GM23338 (cell line): Measurements from ENCODE around the gene CYP3A7. TPM values are rescaled to one million over a fixed set of nuclear protein-coding genes. Genes with fewer than 3 reads are reported as not detected.

Experiments used
- ATAC-seq: fragments of 200-7000 bp; cut with Tn5 transposase; 3 replicates; pipeline ENCODE4 v1.9.1; 2020
- DNase-seq: peaks from one replicate; pipeline ENCODE4 v3.0.0-alpha.2; 2015; ENCODE audit warnings: low spot score
- H2AFZ ChIP-seq: fragments of 200-600 bp; sonication (generic); 2 replicates; pipeline ENCODE4 v1.8.0; 2016; ENCODE audit warnings: antibody characterized with exemption, mild to moderate bottlenecking, moderate library complexity
- H3F3A ChIP-seq: fragments of 200-600 bp; sonication (generic); replicated peaks from 2 replicates; pipeline ENCODE4 v1.8.0; 2017; ENCODE audit warnings: antibody characterized with exemption, mixed run types, low read depth
- H3K27ac ChIP-seq: fragments of 200-600 bp; sonication (generic); 2 replicates; pipeline ENCODE4 v1.6.1; 2016; ENCODE audit warnings: low read depth
- H3K27me3 ChIP-seq: fragments of 200-600 bp; sonication (generic); 2 replicates; pipeline ENCODE4 v1.8.0; 2016; ENCODE audit warnings: mild to moderate bottlenecking, mixed run types, moderate library complexity; ENCODE audit not compliant: insufficient read depth
- H3K36me3 ChIP-seq: fragments of 200-600 bp; sonication (generic); 2 replicates; pipeline ENCODE4 v1.8.0; 2016; ENCODE audit warnings: mild to moderate bottlenecking; ENCODE audit not compliant: insufficient read depth
- H3K4me1 ChIP-seq: fragments of 200-600 bp; sonication (generic); 2 replicates; pipeline ENCODE4 v1.8.0; 2016; ENCODE audit warnings: mild to moderate bottlenecking, moderate library complexity; ENCODE audit not compliant: insufficient read depth
- H3K4me2 ChIP-seq: fragments of 200-600 bp; sonication (generic); 2 replicates; pipeline ENCODE4 v1.7.1; 2017; ENCODE audit warnings: mixed run types
- H3K4me3 ChIP-seq: fragments of 200-600 bp; sonication (generic); 2 replicates; pipeline ENCODE4 v1.6.1; 2016; ENCODE audit warnings: mixed run types
- H3K79me2 ChIP-seq: fragments of 200-600 bp; sonication (generic); replicated peaks from 2 replicates; pipeline ENCODE4 v1.8.0; 2017; ENCODE audit warnings: mild to moderate bottlenecking; ENCODE audit not compliant: insufficient read depth
- H3K9me2 ChIP-seq: fragments of 200-600 bp; sonication (generic); 2 replicates; pipeline ENCODE4 v1.8.0; 2017; ENCODE audit not compliant: insufficient read depth
- H4K20me1 ChIP-seq: fragments of 200-600 bp; sonication (generic); replicated peaks from 2 replicates; pipeline ENCODE4 v1.8.0; 2017; ENCODE audit warnings: mild to moderate bottlenecking; ENCODE audit not compliant: insufficient read depth
- H3K27ac Mint-ChIP-seq: 2 replicates; pipeline ENCODE4 v1.8.0; 2020; ENCODE audit warnings: inconsistent platforms, mild to moderate bottlenecking, moderate library complexity, mixed read lengths
- H3K27me3 Mint-ChIP-seq: 3 replicates; pipeline ENCODE4 v1.8.0; 2022; ENCODE audit warnings: low read depth, mild to moderate bottlenecking, moderate library complexity, mixed read lengths, inconsistent platforms; ENCODE audit not compliant: insufficient read depth, poor library complexity
- H3K36me3 Mint-ChIP-seq: 3 replicates; pipeline ENCODE4 v1.8.0; 2021; ENCODE audit warnings: low read depth, mild to moderate bottlenecking, inconsistent platforms, moderate library complexity, mixed read lengths
- H3K4me1 Mint-ChIP-seq: 3 replicates; pipeline ENCODE4 v1.8.0; 2020; ENCODE audit warnings: mild to moderate bottlenecking, inconsistent platforms, mixed read lengths
- H3K4me3 Mint-ChIP-seq: 3 replicates; pipeline ENCODE4 v1.8.0; 2021; ENCODE audit warnings: moderate library complexity, mild to moderate bottlenecking, inconsistent platforms, mixed read lengths
- H3K9me3 Mint-ChIP-seq: 3 replicates; pipeline ENCODE4 v1.8.0; 2020; ENCODE audit warnings: moderate library complexity, mild to moderate bottlenecking, inconsistent platforms, mixed read lengths
- CREB1 ChIP-seq: fragments of 250-450 bp; sonication (Bioruptor Pico); IDR thresholded peaks from 2 replicates; pipeline ENCODE4 v1.5.0; 2020; ENCODE audit warnings: low read depth, mild to moderate bottlenecking, moderate library complexity
- CTCF ChIP-seq, 2 experiments: fragments of 200-600 bp in 1 of 2; sonication (generic) in 1 of 2; conservative IDR thresholded peaks; 2 replicates each; pipeline versions ENCODE4 v1.5.1 to v1.6.1; 2016 to 2017; ENCODE audit warnings: antibody characterized with exemption in 2 of 2, low read depth in 2 of 2, mild to moderate bottlenecking in 2 of 2, moderate library complexity in 1 of 2
- ETS1 ChIP-seq: IDR thresholded peaks from 2 replicates; pipeline ENCODE4 v1.6.1; 2016; ENCODE audit warnings: antibody characterized with exemption
- EZH2 ChIP-seq: fragments of 200-600 bp; sonication (generic); IDR thresholded peaks from one replicate; pipeline ENCODE4 v1.8.0; 2017; ENCODE audit warnings: antibody characterized with exemption, mild to moderate bottlenecking, low read depth; ENCODE audit not compliant: unreplicated experiment
- EZH2phosphoT487 ChIP-seq: fragments of 200-600 bp; sonication (generic); IDR thresholded peaks from one replicate; pipeline ENCODE4 v1.8.1; 2018; ENCODE audit warnings: antibody characterized with exemption; ENCODE audit not compliant: unreplicated experiment
- JUNB ChIP-seq: IDR thresholded peaks from one replicate; pipeline ENCODE4 v1.6.1; 2016; ENCODE audit warnings: antibody characterized with exemption; ENCODE audit not compliant: unreplicated experiment
- NANOG ChIP-seq: IDR thresholded peaks from 2 replicates; pipeline ENCODE4 v1.6.1; 2016; ENCODE audit warnings: antibody characterized with exemption, borderline replicate concordance
- POLR2AphosphoS5 ChIP-seq: IDR thresholded peaks from 2 replicates; pipeline ENCODE4 v1.6.1; 2016; ENCODE audit warnings: antibody characterized with exemption, low read depth
- REST ChIP-seq: IDR thresholded peaks from one replicate; pipeline ENCODE4 v1.6.1; 2018; ENCODE audit warnings: antibody characterized with exemption; ENCODE audit not compliant: unreplicated experiment
- STAT1 ChIP-seq: IDR thresholded peaks from one replicate; pipeline ENCODE4 v1.6.1; 2016; ENCODE audit warnings: antibody characterized with exemption; ENCODE audit not compliant: unreplicated experiment
- ZNF114 ChIP-seq: fragments of 250-450 bp; sonication (Bioruptor Pico); IDR thresholded peaks from 2 replicates; pipeline ENCODE4 v1.5.0; 2020; ENCODE audit warnings: mild to moderate bottlenecking, moderate library complexity
- ZNF331 ChIP-seq: fragments of 250-450 bp; sonication (Bioruptor Pico); IDR thresholded peaks from 2 replicates; pipeline ENCODE4 v1.5.0; 2020; ENCODE audit warnings: low read depth, mild to moderate bottlenecking, moderate library complexity
- ZNF462 ChIP-seq: fragments of 250-450 bp; sonication (Bioruptor Pico); IDR thresholded peaks from 2 replicates; pipeline ENCODE4 v1.5.0; 2020; ENCODE audit warnings: mild to moderate bottlenecking, moderate library complexity
- polyA plus RNA-seq: library from polyadenylated mRNA; unstranded; fragments of >200 nt; fragmentation: Nextera tagmentation; extraction: Ambion mirVana; gene quantifications from 2 replicates; pipeline ENCODE4 v1.2.1, GENCODE V29; 2016
- total RNA-seq: library from RNA; depleted of rRNA; stranded (reverse); fragments of >200 nt; shearing (Covaris generic); gene quantifications from 2 replicates; pipeline ENCODE4 v1.2.3, GENCODE V29; 2014

CYP3A7 gene
- total and polyA plus RNA-seq, 2 experiments from 2014 or later, result 0.19 TPM; not detected in 1

- H3K4me2 ChIP-seq, result no peak overlapping the region
- H3K4me1 Mint-ChIP-seq, result no peaks in the 10 kb centered on the region
- no peak overlapping the region for H3K27ac Mint-ChIP-seq
- DNase-seq (no peak), ATAC-seq (no peak)
- no peak overlapping the region for H3K4me3 Mint-ChIP-seq
- no peak overlapping the region for H3K4me3 ChIP-seq
- no peaks in the 10 kb centered on the region for H3F3A ChIP-seq
- H3K9me2 ChIP-seq, result 0 out of 2 replicates have a peak, but pooled peaks cover 6% of the 10 kb centered on the region
- H3K79me2 ChIP-seq, result no peaks in the 10 kb centered on the region
- no peaks in the 10 kb centered on the region for H4K20me1 ChIP-seq
- no peaks in the 10 kb centered on the region; the same call in 2 of the 3 replicates for H3K36me3 Mint-ChIP-seq
- H3K4me1 ChIP-seq, result no peaks in the 10 kb centered on the region
- no peaks in the 10 kb centered on the region; the same call in 1 of the 2 replicates for H3K36me3 ChIP-seq
- no peak overlapping the region for H3K27ac ChIP-seq
- no peak for TF ChIP-seq CREB1 (CRISPR knock-in tag)
- TF ChIP-seq NANOG, result no peak
- TF ChIP-seq JUNB, result no peak
- TF ChIP-seq ZNF462 (CRISPR knock-in tag), result no peak
- no peak for TF ChIP-seq EZH2
- no peak for TF ChIP-seq POLR2AphosphoS5
- no peak for TF ChIP-seq CTCF (conservative IDR thresholded peaks at IDR 0.05; ENCODE audit: low read depth in 2 of 2)
- TF ChIP-seq REST, result no peak
- no peak for TF ChIP-seq EZH2phosphoT487
- no peak for TF ChIP-seq STAT1
- TF ChIP-seq ZNF114 (CRISPR knock-in tag), result no peak
- TF ChIP-seq ETS1, result no peak
- no peak for TF ChIP-seq ZNF331 (CRISPR knock-in tag)
- peaks cover 3% of the 10 kb centered on the region; the same call in 2 of the 3 replicates for H3K9me3 Mint-ChIP-seq
- H3K27me3 ChIP-seq, result no peaks in the 10 kb centered on the region
- no peak overlapping the region for H2AFZ ChIP-seq
- H3K27me3 Mint-ChIP-seq, result no peaks in the 10 kb centered on the region
Observed at GRCh38 chr7:99709838-99710578, 25.0 kb downstream of the CYP3A7 start.
